Measurements from ENCODE around the gene SNRPA1.

Gene SNRPA1

DNA sequence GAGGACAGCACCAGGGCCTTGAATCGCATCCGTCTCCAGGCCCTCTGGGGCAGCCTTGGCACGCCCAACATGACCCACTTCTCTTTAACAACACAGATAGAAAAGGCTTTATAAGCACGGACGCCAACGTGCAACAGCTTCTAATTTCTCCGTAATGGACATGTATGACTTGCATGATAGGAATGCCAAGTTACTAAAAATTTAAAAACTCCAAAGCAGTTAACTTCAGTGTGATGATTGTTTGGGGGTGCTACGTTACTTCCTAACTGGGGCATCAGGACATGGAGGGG, 30.9 kb upstream of the SNRPA1 start:
- TF ChIP-seq, protein P1, sequence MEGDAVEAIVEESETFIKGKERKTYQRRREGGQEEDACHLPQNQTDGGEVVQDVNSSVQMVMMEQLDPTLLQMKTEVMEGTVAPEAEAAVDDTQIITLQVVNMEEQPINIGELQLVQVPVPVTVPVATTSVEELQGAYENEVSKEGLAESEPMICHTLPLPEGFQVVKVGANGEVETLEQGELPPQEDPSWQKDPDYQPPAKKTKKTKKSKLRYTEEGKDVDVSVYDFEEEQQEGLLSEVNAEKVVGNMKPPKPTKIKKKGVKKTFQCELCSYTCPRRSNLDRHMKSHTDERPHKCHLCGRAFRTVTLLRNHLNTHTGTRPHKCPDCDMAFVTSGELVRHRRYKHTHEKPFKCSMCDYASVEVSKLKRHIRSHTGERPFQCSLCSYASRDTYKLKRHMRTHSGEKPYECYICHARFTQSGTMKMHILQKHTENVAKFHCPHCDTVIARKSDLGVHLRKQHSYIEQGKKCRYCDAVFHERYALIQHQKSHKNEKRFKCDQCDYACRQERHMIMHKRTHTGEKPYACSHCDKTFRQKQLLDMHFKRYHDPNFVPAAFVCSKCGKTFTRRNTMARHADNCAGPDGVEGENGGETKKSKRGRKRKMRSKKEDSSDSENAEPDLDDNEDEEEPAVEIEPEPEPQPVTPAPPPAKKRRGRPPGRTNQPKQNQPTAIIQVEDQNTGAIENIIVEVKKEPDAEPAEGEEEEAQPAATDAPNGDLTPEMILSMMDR (IDR thresholded peaks at IDR 0.05; ENCODE audit: unreplicated experiment in 3 of 3) = no peak
- no peak overlapping the region for H3K4me3 Mint-ChIP-seq
- H3K4me1 Mint-ChIP-seq = peaks cover 10% of the 10 kb centered on the region
- H3K27me3 Mint-ChIP-seq (ENCODE audit: low read depth) = peaks cover 54% of the 10 kb centered on the region
- no peaks in the 10 kb centered on the region for H3K9me3 Mint-ChIP-seq
- H3K27ac Mint-ChIP-seq = no peak overlapping the region
- H3K36me3 Mint-ChIP-seq (ENCODE audit: low read depth) = no peaks in the 10 kb centered on the region

DNA sequence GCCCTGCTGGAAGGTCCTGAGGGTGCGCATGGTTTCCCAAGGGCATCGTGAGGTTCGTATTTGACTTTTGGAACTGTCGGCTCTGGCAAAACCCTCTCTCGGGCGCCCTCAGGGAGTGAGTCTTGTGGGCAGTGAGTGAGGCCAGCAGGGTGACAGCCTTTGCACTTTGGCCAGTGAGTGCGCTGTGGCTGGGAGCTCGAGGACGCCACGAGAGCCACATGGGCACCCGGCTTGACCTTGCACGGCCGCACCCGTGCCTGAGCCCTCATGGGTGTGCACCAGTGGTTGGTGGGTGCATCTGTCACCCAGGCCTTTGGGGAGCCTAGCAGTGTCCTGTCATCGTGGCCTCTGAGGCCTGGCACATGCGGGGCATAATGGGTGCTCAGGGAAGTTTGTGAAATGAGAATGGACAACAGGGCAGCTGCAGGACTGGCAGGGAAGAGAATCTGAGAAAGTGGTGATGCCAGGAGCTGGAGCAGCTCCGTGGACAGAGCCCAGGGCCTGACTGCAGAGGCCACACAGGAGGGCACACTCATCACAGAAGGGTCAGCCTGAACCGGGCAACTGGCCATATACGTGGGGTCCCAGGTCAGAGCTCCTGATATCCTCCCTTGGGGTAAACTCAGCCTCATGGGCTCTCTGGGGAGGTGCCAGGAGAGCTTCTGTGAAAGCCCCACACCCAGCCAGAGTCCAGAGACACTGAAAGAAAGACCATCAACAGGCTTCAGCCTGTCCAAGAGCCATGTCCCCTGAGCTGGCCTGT, 30.4 kb upstream of the SNRPA1 start:
- H3K27ac Mint-ChIP-seq = no peak overlapping the region
- H3K27me3 Mint-ChIP-seq (ENCODE audit: low read depth) = peaks cover 59% of the 10 kb centered on the region
- no peaks in the 10 kb centered on the region for H3K36me3 Mint-ChIP-seq (ENCODE audit: low read depth)
- H3K9me3 Mint-ChIP-seq = no peaks in the 10 kb centered on the region
- TF ChIP-seq, protein P1 (IDR thresholded peaks at IDR 0.05; ENCODE audit: unreplicated experiment in 3 of 3) = no peak
- H3K4me3 Mint-ChIP-seq = no peak overlapping the region
- peaks cover 13% of the 10 kb centered on the region for H3K4me1 Mint-ChIP-seq

DNA sequence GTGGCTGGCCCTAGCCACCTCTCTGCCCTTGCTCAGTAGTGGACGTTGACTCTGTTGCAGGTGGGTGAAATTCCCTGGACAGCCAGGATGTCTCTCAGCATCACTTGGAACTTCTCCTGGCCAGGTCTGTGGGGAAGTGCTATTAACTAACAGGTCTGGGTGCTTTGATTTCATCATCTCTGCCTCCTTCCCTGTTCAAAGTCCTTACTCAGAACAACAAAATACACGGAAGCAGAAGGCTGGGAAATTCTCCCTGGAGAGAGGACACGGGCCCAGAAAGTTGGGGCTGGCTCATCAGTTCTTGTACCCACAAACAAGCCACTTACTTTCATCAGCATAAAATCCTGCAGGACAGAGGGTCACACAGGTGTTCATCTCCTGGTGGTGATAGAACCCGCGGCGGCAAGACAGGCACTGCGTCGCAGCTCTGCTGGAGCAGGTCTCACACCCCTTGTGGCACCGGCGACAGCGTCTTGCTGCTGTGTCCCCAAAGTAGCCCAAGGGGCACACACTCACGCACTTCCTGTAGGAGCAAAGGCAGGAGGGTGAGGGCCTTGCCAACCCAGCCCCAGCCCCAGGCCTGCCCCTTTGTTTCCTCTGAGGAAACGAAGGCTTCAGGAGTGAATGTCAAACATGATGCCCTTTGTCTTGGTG, 29.6 kb upstream of the SNRPA1 start:
- Mint-ChIP-seq H3K27ac (no peak overlapping the region), H3K4me1 (peaks cover 14% of the 10 kb centered on the region), H3K27me3 (ENCODE audit: low read depth) (peaks cover 58% of the 10 kb centered on the region), H3K36me3 (ENCODE audit: low read depth) (no peaks in the 10 kb centered on the region), H3K4me3 (no peak overlapping the region), H3K9me3 (no peaks in the 10 kb centered on the region)
- TF ChIP-seq, protein P1 (IDR thresholded peaks at IDR 0.05; ENCODE audit: unreplicated experiment in 3 of 3) = no peak

DNA sequence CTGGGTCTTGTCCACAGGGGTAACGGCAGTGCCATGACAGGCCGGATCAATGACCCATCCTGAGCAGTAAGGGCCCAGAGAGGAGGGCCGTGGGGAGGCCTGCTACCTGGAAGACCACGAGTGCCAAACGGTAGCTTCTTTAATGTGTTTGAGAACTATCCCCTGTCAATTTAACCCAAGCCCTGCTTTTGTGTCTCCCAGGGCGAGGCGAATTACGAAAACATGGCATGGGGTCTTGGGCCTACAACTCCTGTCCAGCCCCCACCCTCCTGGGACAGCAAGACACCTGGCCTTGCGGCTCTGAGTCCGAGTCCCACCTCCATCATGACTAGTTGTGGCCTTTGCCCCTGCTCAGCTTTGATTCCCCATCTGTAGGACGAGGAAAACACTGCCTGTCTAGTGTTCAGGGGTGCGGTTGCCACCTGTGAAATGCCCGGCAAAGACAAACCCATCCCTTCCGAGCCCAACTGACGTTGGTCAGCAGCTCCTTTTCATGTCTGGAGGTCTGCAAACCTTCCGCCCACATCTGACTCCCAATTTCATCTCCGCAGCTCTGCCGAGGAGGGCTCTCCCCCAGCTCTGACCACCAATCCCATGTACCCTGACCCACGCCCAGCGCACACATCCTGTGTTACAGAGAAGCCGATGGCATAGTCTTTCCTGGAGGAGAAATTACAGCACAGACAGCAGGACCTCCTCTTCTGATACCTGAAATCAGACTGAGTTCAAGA, 28.9 kb upstream of the SNRPA1 start:
- TF ChIP-seq, protein P1 (IDR thresholded peaks at IDR 0.05; ENCODE audit: unreplicated experiment in 3 of 3) = no peak
- Mint-ChIP-seq H3K27ac (no peak overlapping the region), H3K9me3 (no peaks in the 10 kb centered on the region), H3K4me3 (no peak overlapping the region), H3K36me3 (ENCODE audit: low read depth) (no peaks in the 10 kb centered on the region), H3K4me1 (peaks cover 14% of the 10 kb centered on the region), H3K27me3 (ENCODE audit: low read depth) (peaks cover 55% of the 10 kb centered on the region)

DNA sequence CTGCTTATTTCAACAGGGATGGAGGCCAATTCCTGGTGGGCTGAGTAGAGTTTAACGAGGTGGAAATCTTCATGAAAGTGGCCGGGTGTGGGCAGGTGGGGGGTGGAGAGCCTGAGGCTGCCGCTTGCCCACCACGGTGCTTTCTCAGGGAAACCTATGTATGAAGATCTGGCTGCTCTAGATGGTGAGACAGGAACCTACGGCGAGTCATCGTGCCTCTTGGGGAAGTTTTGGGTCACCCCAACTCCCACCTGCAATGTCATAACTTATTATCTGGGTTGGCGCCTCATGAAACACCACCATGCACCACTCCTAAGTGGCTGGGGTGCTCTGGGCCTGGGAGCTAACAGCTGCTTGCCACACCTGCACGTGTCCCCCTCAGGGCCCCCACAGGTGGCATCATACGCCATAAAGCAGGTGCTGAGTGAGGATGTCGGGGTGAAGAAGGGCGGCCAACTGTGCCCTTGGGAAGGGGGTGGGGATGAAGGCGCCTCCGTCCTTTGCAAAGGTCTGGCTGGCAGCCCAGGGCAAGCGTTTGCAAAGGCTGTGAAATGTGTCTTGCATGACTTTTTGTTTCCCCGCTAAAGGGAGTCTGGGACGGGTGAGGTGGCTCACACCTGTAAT, 27.9 kb upstream of the SNRPA1 start:
- TF ChIP-seq, protein P1 (IDR thresholded peaks at IDR 0.05; ENCODE audit: unreplicated experiment in 3 of 3) = no peak
- peaks cover 50% of the 10 kb centered on the region for H3K27me3 Mint-ChIP-seq (ENCODE audit: low read depth)
- no peaks in the 10 kb centered on the region for H3K36me3 Mint-ChIP-seq (ENCODE audit: low read depth)
- no peak overlapping the region for H3K27ac Mint-ChIP-seq
- peaks cover 14% of the 10 kb centered on the region for H3K4me1 Mint-ChIP-seq
- no peaks in the 10 kb centered on the region for H3K9me3 Mint-ChIP-seq
- no peak overlapping the region for H3K4me3 Mint-ChIP-seq
